Measurements from ENCODE around the gene FAM181B. TPM values are rescaled to one million over a fixed set of nuclear protein-coding genes. Genes with fewer than 3 reads are reported as not detected.

The FAM181B gene
- total and polyA plus RNA-seq, 2 donors (not counting 3 experiments of a cell fraction or from before 2014, with no cell fraction given): not detected

DNA sequence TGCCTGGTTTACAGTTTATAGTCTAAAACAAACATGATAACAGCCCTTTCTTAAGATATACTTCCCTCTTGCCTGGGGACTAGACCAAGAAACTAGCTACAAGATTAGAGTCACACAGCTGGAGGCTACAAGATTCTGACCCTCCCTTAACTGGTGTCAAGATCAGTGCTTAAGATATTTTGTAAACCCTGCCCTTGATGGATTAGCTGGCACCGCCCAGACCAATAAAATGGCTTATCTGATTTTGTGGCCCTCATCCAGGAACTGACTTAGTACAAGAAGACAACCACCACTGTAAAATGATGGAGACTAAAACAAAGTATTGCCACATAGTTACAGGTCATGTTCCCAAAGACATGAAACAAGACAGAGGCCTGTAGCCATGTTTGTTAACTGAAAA lies 53.4 kb downstream of the FAM181B start:
- H3K9ac ChIP-seq (replicated peaks; ENCODE audit: extremely low read depth, insufficient read depth, low read length): no peak overlapping the region
- ChIA-PET CTCF (interaction anchor here (0.8 to 1.6 kb wide), 5 partner anchors 15 to 187 kb away, joined by 3 to 10 read pairs (median 4); no protein-coding TSS in a partner anchor), POLR2A (no interaction called here)
- H3K4me2 ChIP-seq (ENCODE audit: insufficient read depth, low read length): no peak overlapping the region
- no TSS peak for BruUV-seq (replicated peaks)
- H3K9me1 ChIP-seq (replicated peaks; ENCODE audit: control insufficient read depth, extremely low read depth, insufficient read depth, low read length): no peaks in the 10 kb centered on the region
- intact Hi-C loops (cut with micrococcal nuclease): no loop called here
- H4K20me1 ChIP-seq (replicated peaks; ENCODE audit: control insufficient read depth, extremely low read depth, insufficient read depth, low read length): no peaks in the 10 kb centered on the region
- H2AFZ ChIP-seq (ENCODE audit: low read depth, low read length): no peak overlapping the region
- FAIRE-seq: no peak
- TF ChIP-seq JUN (IDR thresholded peaks at IDR 0.05; ENCODE audit: borderline replicate concordance, insufficient read depth, insufficient read length, low read depth): no peak
- no peak for TF ChIP-seq MAX (IDR thresholded peaks at IDR 0.05; ENCODE audit: insufficient read depth, insufficient read length)
- no peak for TF ChIP-seq FOS (IDR thresholded peaks at IDR 0.05; ENCODE audit: borderline replicate concordance, insufficient read depth, low read length)
- no peak for TF ChIP-seq GATA2 (IDR thresholded peaks at IDR 0.05; ENCODE audit: insufficient read depth, insufficient read length, low read depth, low read length)
- no peak for TF ChIP-seq POLR2A (IDR thresholded peaks at IDR 0.05; ENCODE audit: low read depth, low read length)
- no peak for TF ChIP-seq MYC (IDR thresholded peaks at IDR 0.05; ENCODE audit: low read depth, low read length)
- no peak for TF ChIP-seq POLR2AphosphoS5 (IDR thresholded peaks at IDR 0.05; ENCODE audit: insufficient read depth, low read depth, low read length)
- TF ChIP-seq EZH2 (IDR thresholded peaks at IDR 0.05; ENCODE audit: borderline replicate concordance, low read depth, low read length, severe bottlenecking): no peak
- TF ChIP-seq, protein P1, sequence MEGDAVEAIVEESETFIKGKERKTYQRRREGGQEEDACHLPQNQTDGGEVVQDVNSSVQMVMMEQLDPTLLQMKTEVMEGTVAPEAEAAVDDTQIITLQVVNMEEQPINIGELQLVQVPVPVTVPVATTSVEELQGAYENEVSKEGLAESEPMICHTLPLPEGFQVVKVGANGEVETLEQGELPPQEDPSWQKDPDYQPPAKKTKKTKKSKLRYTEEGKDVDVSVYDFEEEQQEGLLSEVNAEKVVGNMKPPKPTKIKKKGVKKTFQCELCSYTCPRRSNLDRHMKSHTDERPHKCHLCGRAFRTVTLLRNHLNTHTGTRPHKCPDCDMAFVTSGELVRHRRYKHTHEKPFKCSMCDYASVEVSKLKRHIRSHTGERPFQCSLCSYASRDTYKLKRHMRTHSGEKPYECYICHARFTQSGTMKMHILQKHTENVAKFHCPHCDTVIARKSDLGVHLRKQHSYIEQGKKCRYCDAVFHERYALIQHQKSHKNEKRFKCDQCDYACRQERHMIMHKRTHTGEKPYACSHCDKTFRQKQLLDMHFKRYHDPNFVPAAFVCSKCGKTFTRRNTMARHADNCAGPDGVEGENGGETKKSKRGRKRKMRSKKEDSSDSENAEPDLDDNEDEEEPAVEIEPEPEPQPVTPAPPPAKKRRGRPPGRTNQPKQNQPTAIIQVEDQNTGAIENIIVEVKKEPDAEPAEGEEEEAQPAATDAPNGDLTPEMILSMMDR (IDR thresholded peaks at IDR 0.05; ENCODE audit: extremely low read depth in 1 of 2, insufficient read depth in 1 of 2, low read depth in 1 of 2, low read length in 2 of 2): no peak
- no peak overlapping the region for H3K27ac ChIP-seq (ENCODE audit: insufficient read depth, low read depth, low read length)
- peaks cover 2% of the 10 kb centered on the region in 2 experiments for H3K27me3 ChIP-seq (ENCODE audit: control insufficient read depth in 2 of 2, insufficient read depth in 2 of 2, low read length in 2 of 2)
- H3K4me3 ChIP-seq (replicated peaks in 1 of 3; ENCODE audit: insufficient read depth in 1 of 3, low read depth in 1 of 3, low read length in 3 of 3): no peak overlapping the region
- no peaks in the 10 kb centered on the region for H3K4me1 ChIP-seq (ENCODE audit: control insufficient read depth, extremely low read depth, insufficient read depth, low read length)
- H3K9me3 ChIP-seq (replicated peaks; ENCODE audit: control insufficient read depth, insufficient read depth, low read length): no peaks in the 10 kb centered on the region
- no peaks in the 10 kb centered on the region for H3K36me3 ChIP-seq (ENCODE audit: control insufficient read depth in 2 of 2, extremely low read depth in 1 of 2, insufficient read depth in 2 of 2, low read length in 2 of 2)
- H3K79me2 ChIP-seq (ENCODE audit: control insufficient read depth, insufficient read depth, low read length): no peaks in the 10 kb centered on the region
- no peak for DNase-seq (ENCODE audit: low read depth, low spot score)
- dilution Hi-C loops (cut with MboI; ENCODE audit: extremely low pct_ligation_motif_present, low sequenced_read_pairs): no loop called here

Small RNA genes within 50 kb of the gene (small RNA-seq; reads per million reads assigned to genes)
- gene RPS28P7 (ENCODE audit: insufficient read depth, insufficient read length, low read depth, low replicate concordance): not detected

Other genes with a start within 250 kb of the FAM181B start
- 149 and 170 TPM in 2 replicates for gene PRCP, start 166.6 kb upstream of the FAM181B start, total RNA-seq
- gene PRCP, start 166.6 kb upstream of the FAM181B start, polyA plus RNA-seq: 265 and 277 TPM in 2 replicates
- 8.5 and 9.2 TPM in 2 replicates for gene DDIAS, start 167.9 kb upstream of the FAM181B start, total RNA-seq
- 3.5 and 4.5 TPM in 2 replicates for gene DDIAS, start 167.9 kb upstream of the FAM181B start, polyA plus RNA-seq